H1 (cell line): ENCODE measurements around the gene DECR2. TPM values are rescaled to one million over a fixed set of nuclear protein-coding genes. Genes with fewer than 3 reads are reported as not detected.

Experiments used
- CTCF ChIA-PET: fragments of 300-600 bp; sonication (Branson Sonifier 250); formaldehyde crosslinking; loops from one replicate; lab custom pipeline; 2021; ENCODE audit not compliant: partially characterized antibody; lab: Charles Lee
- POLR2A ChIA-PET: fragments of 300-600 bp; sonication (Branson Sonifier 250); formaldehyde crosslinking; loops from one replicate; lab custom pipeline; 2021; ENCODE audit warnings: inconsistent platforms; ENCODE audit not compliant: partially characterized antibody; lab: Charles Lee
- DNase-seq, 2 experiments: peaks; one replicate each; pipeline versions ENCODE4 v3.0.0 to v3.0.0-alpha.2; 2010 to 2022; ENCODE audit warnings: low spot score in 2 of 2, low read depth in 1 of 2, mixed read lengths in 1 of 2
- FAIRE-seq: peaks from 2 replicates; lab custom pipeline; 2011; peaks lifted over from hg19 to GRCh38; lab: Jason Lieb, UNC
- H2AFZ ChIP-seq: 2 replicates; pipeline ENCODE4 v1.8.1; 2012; ENCODE audit warnings: low read length, inconsistent platforms
- H2AK5ac ChIP-seq: 2 replicates; pipeline ENCODE4 v1.6.1; 2013; ENCODE audit warnings: low read depth, low read length
- H2BK120ac ChIP-seq: replicated peaks from 2 replicates; pipeline ENCODE3; 2013; ENCODE audit warnings: low read depth, low read length, inconsistent platforms
- H2BK12ac ChIP-seq: 2 replicates; pipeline ENCODE4 v1.6.1; 2013; ENCODE audit warnings: low read depth, low read length
- H2BK15ac ChIP-seq: 2 replicates; pipeline ENCODE4 v1.6.1; 2013; ENCODE audit warnings: low read length
- H2BK20ac ChIP-seq: 2 replicates; pipeline ENCODE4 v1.6.1; 2013; ENCODE audit warnings: low read length
- H2BK5ac ChIP-seq: 2 replicates; pipeline ENCODE4 v1.6.1; 2013; ENCODE audit warnings: low read depth, low read length
- H3K14ac ChIP-seq: 2 replicates; pipeline ENCODE4 v1.6.1; 2013; ENCODE audit warnings: inconsistent platforms; ENCODE audit not compliant: insufficient read length
- H3K18ac ChIP-seq: 2 replicates; pipeline ENCODE4 v1.6.1; 2013; ENCODE audit warnings: low read length; ENCODE audit errors: extremely low read depth
- H3K23ac ChIP-seq: 2 replicates; pipeline ENCODE4 v1.6.1; 2013; ENCODE audit warnings: inconsistent platforms; ENCODE audit not compliant: insufficient read length
- H3K23me2 ChIP-seq: 2 replicates; pipeline ENCODE4 v1.6.1; 2013; ENCODE audit warnings: low read depth, low read length
- H3K27ac ChIP-seq: 2 replicates; pipeline ENCODE4 v1.6.1; 2011; ENCODE audit warnings: low read depth, low read length, inconsistent platforms
- H3K27me3 ChIP-seq, 4 experiments: replicated peaks in 1 of 4; 1 replicate in 1 of 4; 2 replicates in 3 of 4; pipeline versions ENCODE4 v1.6.1 to v1.8.1; 2011 to 2013; ENCODE audit warnings: low read length in 3 of 4, mild to moderate bottlenecking in 3 of 4, inconsistent platforms in 2 of 4, mixed read lengths in 2 of 4, moderate library complexity in 1 of 4; ENCODE audit not compliant: control insufficient read depth in 3 of 4, insufficient read depth in 3 of 4; ENCODE audit errors: extremely low read depth in 1 of 4
- H3K36me3 ChIP-seq, 4 experiments: 2 replicates each; pipeline versions ENCODE4 v1.6.1 to v1.8.1; 2011 to 2013; ENCODE audit warnings: mild to moderate bottlenecking in 4 of 4, low read length in 3 of 4, moderate library complexity in 2 of 4, control low read depth in 1 of 4, inconsistent platforms in 1 of 4; ENCODE audit not compliant: insufficient read depth in 4 of 4, control insufficient read depth in 2 of 4
- H3K4ac ChIP-seq: replicated peaks from 2 replicates; pipeline ENCODE3; 2013; ENCODE audit warnings: low read length, low read depth, mixed read lengths, inconsistent platforms; ENCODE audit not compliant: insufficient read length
- H3K4me1 ChIP-seq, 4 experiments: replicated peaks in 1 of 4; 1 replicate in 1 of 4; 2 replicates in 3 of 4; pipeline versions ENCODE4 v1.6.1 to v1.8.1; 2011 to 2013; ENCODE audit warnings: low read length in 3 of 4, inconsistent platforms in 2 of 4, mixed read lengths in 1 of 4; ENCODE audit not compliant: insufficient read depth in 4 of 4, control insufficient read depth in 3 of 4
- H3K4me2 ChIP-seq, 2 experiments: 2 replicates each; pipeline versions ENCODE4 v1.6.1 to v1.8.1; 2011 to 2013; ENCODE audit warnings: low read depth in 2 of 2, low read length in 2 of 2, control low read depth in 1 of 2, inconsistent platforms in 1 of 2, mild to moderate bottlenecking in 1 of 2; ENCODE audit not compliant: insufficient read depth in 1 of 2
- H3K4me3 ChIP-seq, 4 experiments: fragments of 200-600, 300-600 bp in 1 of 4; sonication (generic), shearing (Covaris generic), sonication (Bioruptor Twin) in 1 of 4; 2 replicates each; pipeline versions ENCODE4 v1.5.1 to v1.8.1; 2011 to 2016; ENCODE audit warnings: low read length in 4 of 4, low read depth in 3 of 4, control low read depth in 2 of 4, inconsistent platforms in 2 of 4, mild to moderate bottlenecking in 2 of 4, mixed read lengths in 1 of 4, moderate library complexity in 1 of 4; ENCODE audit not compliant: insufficient read depth in 2 of 4; ENCODE audit errors: extremely low read depth in 1 of 4
- H3K56ac ChIP-seq: replicated peaks from 2 replicates; pipeline ENCODE3; 2013; ENCODE audit warnings: low read depth, mild to moderate bottlenecking, mixed read lengths, low read length, inconsistent platforms; ENCODE audit not compliant: insufficient read length
- H3K79me1 ChIP-seq: 2 replicates; pipeline ENCODE4 v1.6.1; 2013; ENCODE audit warnings: low read depth, low read length, control low read depth
- H3K79me2 ChIP-seq, 2 experiments: 2 replicates each; pipeline versions ENCODE4 v1.6.1 to v1.8.1; 2012 to 2013; ENCODE audit warnings: low read length in 2 of 2, mild to moderate bottlenecking in 2 of 2, inconsistent platforms in 1 of 2; ENCODE audit not compliant: insufficient read depth in 2 of 2, control insufficient read depth in 1 of 2
- H3K9ac ChIP-seq, 4 experiments: replicated peaks in 1 of 4; 1 replicate in 1 of 4; 2 replicates in 3 of 4; pipeline versions ENCODE4 v1.6.1 to v1.8.1; 2011 to 2013; ENCODE audit warnings: low read depth in 3 of 4, low read length in 3 of 4, control low read depth in 2 of 4, mild to moderate bottlenecking in 2 of 4, moderate library complexity in 2 of 4, inconsistent platforms in 1 of 4; ENCODE audit errors: extremely low read depth in 1 of 4
- H3K9me3 ChIP-seq, 2 experiments: 2 replicates each; pipeline versions ENCODE4 v1.6.1 to v1.8.1; 2012 to 2013; ENCODE audit warnings: mild to moderate bottlenecking in 2 of 2, moderate library complexity in 2 of 2, control low read depth in 1 of 2, inconsistent platforms in 1 of 2, low read depth in 1 of 2, low read length in 1 of 2, mixed read lengths in 1 of 2; ENCODE audit not compliant: insufficient read depth in 2 of 2
- H4K20me1 ChIP-seq, 2 experiments: replicated peaks in 1 of 2; 2 replicates each; pipeline versions ENCODE3 to v1.8.1; 2011 to 2013; ENCODE audit warnings: inconsistent platforms in 2 of 2, low read length in 2 of 2, mild to moderate bottlenecking in 1 of 2; ENCODE audit not compliant: insufficient read depth in 2 of 2, control insufficient read depth in 1 of 2
- H4K5ac ChIP-seq: 2 replicates; pipeline ENCODE4 v1.6.1; 2013; ENCODE audit warnings: low read length, low read depth, mixed read lengths, inconsistent platforms; ENCODE audit not compliant: insufficient read length
- H4K8ac ChIP-seq: 2 replicates; pipeline ENCODE4 v1.8.0; 2013; ENCODE audit warnings: mild to moderate bottlenecking, moderate library complexity, low read length, inconsistent platforms; ENCODE audit not compliant: insufficient read depth; ENCODE audit errors: extremely low read depth
- H4K91ac ChIP-seq: replicated peaks from 2 replicates; pipeline ENCODE3; 2013; ENCODE audit warnings: low read length, mixed read lengths, inconsistent platforms; ENCODE audit not compliant: insufficient read length
- CHD2 ChIP-seq: IDR thresholded peaks from 2 replicates; pipeline ENCODE4 v1.6.1; 2012; ENCODE audit warnings: low read length, improper control_type of control experiment
- YY1 ChIP-seq: IDR thresholded peaks from 2 replicates; pipeline ENCODE4 v1.6.1; 2011; ENCODE audit warnings: low read depth, mild to moderate bottlenecking, low read length
- WGBS, 2 experiments: shearing (Covaris generic) in 1 of 2; methylation state at CpG; one replicate each; pipeline versions ENCODE4 v1.1.6 to v1.1.7; 2013 to 2015; ENCODE audit warnings: low lambda C conversion rate in 2 of 2, mixed read lengths in 2 of 2, inconsistent platforms in 1 of 2, low coverage in 1 of 2, missing lambda C conversion rate in 1 of 2; ENCODE audit not compliant: insufficient replicate concordance in 2 of 2, insufficient coverage in 1 of 2, insufficient read length in 1 of 2; ENCODE audit errors: extremely low coverage in 1 of 2, missing lambda C conversion rate in 1 of 2; 5-methylcytosine and 5-hydroxymethylcytosine counted together
- polyA plus RNA-seq, 7 experiments: library from polyadenylated mRNA; depleted of rRNA in 3 of 7; stranded (reverse) in 5 of 7; unstranded in 2 of 7; fragments of >200 nt in 5 of 7; fragments of 200-250 nt in 2 of 7; gene quantifications; 1 replicate in 5 of 7; 2 replicates in 1 of 7; 4 replicates in 1 of 7; pipeline versions ENCODE4 v1.2.1 to v1.2.3, GENCODE V29; 2011 to 2013; ENCODE audit warnings: missing spikeins in 2 of 7, mixed read lengths in 2 of 7
- total RNA-seq: library from RNA; stranded (reverse); fragmentation: NEBNext Ultra II Directional; extraction: Animal tissue kit (Norgen Biotek cat#: 25700); gene quantifications from 2 replicates; pipeline ENCODE4 v1.2.1, GENCODE V29; 2021
- TF ChIP-seq, protein P1 (sequence below): IDR thresholded peaks from 2 replicates; pipeline ENCODE4 v1.6.1; 2012; ENCODE audit warnings: inconsistent platforms

The DECR2 gene
- total and polyA plus RNA-seq, 2 of the 8 experiments (the other 6 are each of a cell fraction or from before 2014, with no cell fraction given) = 28.2 to 39.9 TPM

DNA sequence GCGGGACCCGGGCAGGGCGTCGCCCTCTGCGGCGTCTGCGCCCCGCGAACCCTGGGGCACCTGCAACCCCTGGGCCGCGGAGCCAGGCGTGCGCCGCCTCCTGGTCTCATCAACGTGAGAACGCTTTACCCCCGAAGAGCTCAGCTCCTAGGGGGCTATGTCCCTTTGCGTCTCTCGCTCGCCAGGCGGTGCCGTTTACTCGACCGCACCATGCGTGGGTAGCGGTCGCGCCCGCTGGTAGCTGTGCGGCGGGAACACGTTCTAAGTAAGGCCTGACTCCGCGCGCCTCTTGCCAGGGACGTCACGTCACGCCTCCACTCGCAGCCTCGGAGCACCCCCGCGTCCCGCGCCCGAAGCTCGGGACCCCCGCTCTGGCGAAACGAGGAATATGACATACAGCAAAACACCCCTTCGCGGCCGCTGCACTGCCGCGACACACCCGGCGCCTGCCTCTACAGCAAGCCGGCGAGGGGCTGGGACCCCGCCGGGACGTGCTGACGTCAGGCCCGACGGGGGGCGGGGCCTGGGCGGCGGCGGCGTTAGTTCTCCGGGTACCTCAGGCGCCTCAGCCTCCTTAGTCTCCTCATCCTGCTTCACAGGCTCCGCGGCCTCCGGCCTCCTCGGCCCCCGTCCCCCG is 23.5 kb downstream of the DECR2 start, which contains the start of gene RAB11FIP3:
TSS of gene RAB11FIP3 (plus strand) at position 568 of the 637 bp plus-strand sequence. CDS start 358 bp downstream, outside the sequence.
- peak within 1 kb of the TSS; percentile 66 to 97 (median 68) for H3K4me3 ChIP-seq
- peak within 1 kb of the TSS; percentile 95 for H2AFZ ChIP-seq
- H3K4me1 ChIP-seq = peaks cover 0 to 15% (median 7%) of the 10 kb centered on the region in 4 experiments; a peak in 4 of 7 replicates
- peak; percentile 50 to 93 for DNase-seq
- peak within 1 kb of the TSS; percentile 69 for H3K4ac ChIP-seq
- H4K91ac ChIP-seq = no peak within 1 kb of the TSS
- CTCF ChIA-PET = interaction anchor here (0.8 to 2.9 kb wide), 8 partner anchors 11 to 185 kb away, joined by 3 to 9 read pairs (median 4); no protein-coding TSS in a partner anchor
- no peaks in the 10 kb centered on the region for H3K36me3 ChIP-seq
- WGBS, 2 experiments = 2% methylated on average over 61 of the region's 77 CpGs; no CpG with 5 or more reads in 1 of the 2 experiments
- POLR2A ChIA-PET = interaction anchor here (0.7 to 2.3 kb wide), 9 partner anchors 13 to 133 kb away, joined by 3 to 8 read pairs (median 4); partner anchors contain the start of genes DECR2 and MRPL28
- H3K56ac ChIP-seq = no peak within 1 kb of the TSS
- 0 out of 2 replicates have a peak within 1 kb of the TSS, but pooled peaks have one; percentile 16 for H2BK5ac ChIP-seq
- peaks cover 2% of the 10 kb centered on the region for H3K79me1 ChIP-seq
- H2BK15ac ChIP-seq = peak within 1 kb of the TSS; percentile 72; the same call in 1 of the 2 replicates
- H3K27ac ChIP-seq = no peak within 1 kb of the TSS
- no peak within 1 kb of the TSS for H3K14ac ChIP-seq
- 0 out of 2 replicates have a peak within 1 kb of the TSS, but pooled peaks have one; percentile 39 for H2BK12ac ChIP-seq
- H2BK120ac ChIP-seq = no peak within 1 kb of the TSS
- H4K20me1 ChIP-seq = peaks cover 4 to 15% of the 10 kb centered on the region in 2 experiments
- H3K27me3 ChIP-seq = peaks cover 11 to 33% (median 24%) of the 10 kb centered on the region in 4 experiments
- H3K23me2 ChIP-seq = peaks cover 13% of the 10 kb centered on the region; the same call in 1 of the 2 replicates
- FAIRE-seq = no peak
- H3K9me3 ChIP-seq = no peaks in the 10 kb centered on the region
- H3K79me2 ChIP-seq = peaks cover 0 to 29% of the 10 kb centered on the region in 2 experiments; a peak in 2 of 4 replicates
- no peak within 1 kb of the TSS for H2BK20ac ChIP-seq
- H3K18ac ChIP-seq = no peak within 1 kb of the TSS; the same call in none of the 2 replicates
- H3K9ac ChIP-seq = peak within 1 kb of the TSS in 3 of 4 experiments; percentile 62 to 75 (median 71); a peak in 5 of 7 replicates
- H4K5ac ChIP-seq = no peak within 1 kb of the TSS
- no peak within 1 kb of the TSS for H2AK5ac ChIP-seq
- peak within 1 kb of the TSS; percentile 86 to 99 for H3K4me2 ChIP-seq
- peak within 1 kb of the TSS; percentile 83 for H4K8ac ChIP-seq
- no peak within 1 kb of the TSS for H3K23ac ChIP-seq
- TF ChIP-seq, protein P1, sequence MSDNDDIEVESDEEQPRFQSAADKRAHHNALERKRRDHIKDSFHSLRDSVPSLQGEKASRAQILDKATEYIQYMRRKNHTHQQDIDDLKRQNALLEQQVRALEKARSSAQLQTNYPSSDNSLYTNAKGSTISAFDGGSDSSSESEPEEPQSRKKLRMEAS = peak; percentile 19; the same call in 1 of the 2 replicates
- TF ChIP-seq CHD2 (no peak), YY1 (no peak)
